Measurements from ENCODE around the gene LRRC1.

GRCh38 chr6:53795702-53796450, 1.1 kb downstream of the LRRC1 start:
- TF ChIP-seq, protein P1, sequence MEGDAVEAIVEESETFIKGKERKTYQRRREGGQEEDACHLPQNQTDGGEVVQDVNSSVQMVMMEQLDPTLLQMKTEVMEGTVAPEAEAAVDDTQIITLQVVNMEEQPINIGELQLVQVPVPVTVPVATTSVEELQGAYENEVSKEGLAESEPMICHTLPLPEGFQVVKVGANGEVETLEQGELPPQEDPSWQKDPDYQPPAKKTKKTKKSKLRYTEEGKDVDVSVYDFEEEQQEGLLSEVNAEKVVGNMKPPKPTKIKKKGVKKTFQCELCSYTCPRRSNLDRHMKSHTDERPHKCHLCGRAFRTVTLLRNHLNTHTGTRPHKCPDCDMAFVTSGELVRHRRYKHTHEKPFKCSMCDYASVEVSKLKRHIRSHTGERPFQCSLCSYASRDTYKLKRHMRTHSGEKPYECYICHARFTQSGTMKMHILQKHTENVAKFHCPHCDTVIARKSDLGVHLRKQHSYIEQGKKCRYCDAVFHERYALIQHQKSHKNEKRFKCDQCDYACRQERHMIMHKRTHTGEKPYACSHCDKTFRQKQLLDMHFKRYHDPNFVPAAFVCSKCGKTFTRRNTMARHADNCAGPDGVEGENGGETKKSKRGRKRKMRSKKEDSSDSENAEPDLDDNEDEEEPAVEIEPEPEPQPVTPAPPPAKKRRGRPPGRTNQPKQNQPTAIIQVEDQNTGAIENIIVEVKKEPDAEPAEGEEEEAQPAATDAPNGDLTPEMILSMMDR (IDR thresholded peaks at IDR 0.05 in 8 of 11, conservative IDR thresholded peaks at IDR 0.05 in 3 of 11), result no peak
- no peak for TF ChIP-seq POLR2AphosphoS5 (IDR thresholded peaks at IDR 0.05)

Data from spleen (tissue), 7 donors.